Amniotic stem cell (primary cell): ENCODE data around the gene CD82.
A peak's percentile ranks its signal among the peaks of the same experiment; 100 is the strongest.
"Not testable (repeated sequence)": the region's sequence is repeated elsewhere in the genome, so short reads cannot be mapped to it uniquely, and the experiment has no call there.

Experiments
- DNase-seq: peaks from one replicate; lab custom pipeline; 2025; lab: John Stamatoyannopoulos, UW

CD82 gene

GRCh38 chr11:44559940-44560300 lies 5.5 kb upstream of the CD82 start:
- not testable (repeated sequence) for DNase-seq

- no peak for DNase-seq
These were observed 4.1 kb upstream of the CD82 start for GRCh38 chr11:44561275-44561805.

- DNase-seq, result no peak
These were observed 3.3 kb upstream of the CD82 start for GRCh38 chr11:44561964-44562734.

GRCh38 chr11:44562845-44563460 lies 2.5 kb upstream of the CD82 start:
- no peak for DNase-seq

- DNase-seq, result no peak
These were observed 1.8 kb upstream of the CD82 start for GRCh38 chr11:44563711-44564110.

GRCh38 chr11:44564166-44564565 lies 1.3 kb upstream of the CD82 start:
- DNase-seq, result no peak

GRCh38 chr11:44564670-44565210 lies 723 bp upstream of the CD82 start:
- DNase-seq, result peak; percentile 75

GRCh38 chr11:44565953-44566949 lies 788 bp downstream of the CD82 start:
- DNase-seq, result no peak

- no peak for DNase-seq
These were observed 1.8 kb downstream of the CD82 start for GRCh38 chr11:44566952-44567875.

GRCh38 chr11:44567876-44568256 lies 2.4 kb downstream of the CD82 start:
- DNase-seq, result no peak

GRCh38 chr11:44568331-44568657 lies 2.8 kb downstream of the CD82 start:
- DNase-seq, result no peak

GRCh38 chr11:44568658-44569473 lies 3.4 kb downstream of the CD82 start:
- peak; percentile 72 for DNase-seq

GRCh38 chr11:44570411-44571155 lies 5.1 kb downstream of the CD82 start:
- no peak for DNase-seq

- DNase-seq, result no peak
These were observed 6.4 kb downstream of the CD82 start for GRCh38 chr11:44571871-44572270.

GRCh38 chr11:44572436-44572835 lies 7.0 kb downstream of the CD82 start:
- DNase-seq, result no peak

GRCh38 chr11:44572884-44573283 lies 7.4 kb downstream of the CD82 start:
- DNase-seq, result no peak

GRCh38 chr11:44573333-44573732 lies 7.9 kb downstream of the CD82 start:
- no peak for DNase-seq

- DNase-seq, result peak; percentile 43
These were observed 9.3 kb downstream of the CD82 start for GRCh38 chr11:44574610-44575287.

- DNase-seq, result no peak
These were observed 9.8 kb downstream of the CD82 start for GRCh38 chr11:44575288-44575672.
